ENCODE measurements around the gene KAZN. TPM values are rescaled to one million over a fixed set of nuclear protein-coding genes. Genes with fewer than 3 reads are reported as not detected.
A peak's percentile ranks its signal among the peaks of the same experiment; 100 is the strongest.

Gene KAZN
- total and polyA plus RNA-seq, 2 of the 8 experiments (the other 6 are each of a cell fraction or from before 2014, with no cell fraction given) = 3.7 to 11.8 TPM

- Histone ChIP-seq H3K27ac (ENCODE audit: low read depth, low read length) (no peak overlapping the region), H3K9me3 (ENCODE audit: insufficient read depth in 2 of 2, low read depth in 1 of 2, low read length in 1 of 2) (peaks cover 0 to 4% of the 10 kb centered on the region in 2 experiments; a peak in 1 of 4 replicates), H3K18ac (ENCODE audit: extremely low read depth, low read length) (no peak overlapping the region), H3K4me3 (ENCODE audit: extremely low read depth in 1 of 4, insufficient read depth in 2 of 4, low read depth in 3 of 4, low read length in 4 of 4) (no peak overlapping the region), H2BK12ac (ENCODE audit: low read depth, low read length) (no peak overlapping the region), H4K5ac (ENCODE audit: insufficient read length, low read depth, low read length) (no peak overlapping the region), H3K36me3 (ENCODE audit: control insufficient read depth in 2 of 4, insufficient read depth in 4 of 4, low read length in 3 of 4) (no peaks in the 10 kb centered on the region), H4K20me1 (replicated peaks in 1 of 2; ENCODE audit: control insufficient read depth in 1 of 2, insufficient read depth in 2 of 2, low read length in 2 of 2) (no peaks in the 10 kb centered on the region), H3K23me2 (ENCODE audit: low read depth, low read length) (no peaks in the 10 kb centered on the region), H3K23ac (ENCODE audit: insufficient read length) (no peak overlapping the region), H2BK5ac (ENCODE audit: low read depth, low read length) (no peak overlapping the region), H2BK120ac (replicated peaks; ENCODE audit: low read depth, low read length) (no peak overlapping the region), H3K56ac (replicated peaks; ENCODE audit: insufficient read length, low read depth, low read length) (no peak overlapping the region), H3K4me2 (ENCODE audit: insufficient read depth in 1 of 2, low read depth in 2 of 2, low read length in 2 of 2) (no peak overlapping the region), H3K79me1 (ENCODE audit: low read depth, low read length) (no peaks in the 10 kb centered on the region; the same call in 1 of the 2 replicates), H3K27me3 (replicated peaks in 1 of 4; ENCODE audit: control insufficient read depth in 3 of 4, extremely low read depth in 1 of 4, insufficient read depth in 3 of 4, low read length in 3 of 4) (no peaks in the 10 kb centered on the region), H3K14ac (ENCODE audit: insufficient read length) (no peak overlapping the region), H4K8ac (ENCODE audit: extremely low read depth, insufficient read depth, low read length) (no peak overlapping the region), H3K4ac (replicated peaks; ENCODE audit: insufficient read length, low read depth, low read length) (no peak overlapping the region), H2AK5ac (ENCODE audit: low read depth, low read length) (0 out of 2 replicates have a peak overlapping the region, but pooled peaks have one; percentile 65), H3K4me1 (replicated peaks in 1 of 4; ENCODE audit: control insufficient read depth in 3 of 4, insufficient read depth in 4 of 4, low read length in 3 of 4) (peaks cover 0 to 7% (median 2%) of the 10 kb centered on the region in 4 experiments; a peak in 3 of 7 replicates), H2AFZ (ENCODE audit: low read length) (no peak overlapping the region), H4K91ac (replicated peaks; ENCODE audit: insufficient read length, low read length) (no peak overlapping the region), H3K9ac (replicated peaks in 1 of 4; ENCODE audit: extremely low read depth in 1 of 4, low read depth in 3 of 4, low read length in 3 of 4) (no peak overlapping the region), H2BK20ac (ENCODE audit: low read length) (no peak overlapping the region), H2BK15ac (ENCODE audit: low read length) (no peak overlapping the region), H3K79me2 (ENCODE audit: control insufficient read depth in 1 of 2, insufficient read depth in 2 of 2, low read length in 2 of 2) (no peaks in the 10 kb centered on the region)
- POLR2A ChIA-PET (ENCODE audit: partially characterized antibody) = interaction anchor here (1.1 to 1.5 kb wide), 2 partner anchors 12 to 14 kb away, joined by 4 to 5 read pairs; no protein-coding TSS in a partner anchor
- DNase-seq (ENCODE audit: low read depth in 1 of 2, low spot score in 2 of 2) = no peak
- 100% methylated on average over 2 of the region's 2 CpGs; no CpG with 5 or more reads in 1 of the 2 experiments for WGBS, 2 experiments (ENCODE audit: extremely low coverage in 1 of 2, insufficient coverage in 1 of 2, insufficient read length in 1 of 2, insufficient replicate concordance in 2 of 2, low coverage in 1 of 2, low lambda C conversion rate in 2 of 2, missing lambda C conversion rate in 1 of 2)
- FAIRE-seq = no peak
- CTCF ChIA-PET (ENCODE audit: partially characterized antibody) = interaction anchor here (1.0 to 1.8 kb wide), 5 partner anchors 8 to 163 kb away, joined by 3 to 7 read pairs (median 3); no protein-coding TSS in a partner anchor
- TF ChIP-seq TEAD4 (IDR thresholded peaks at IDR 0.05; ENCODE audit: low read depth, low read length) (no peak), CEBPB (IDR thresholded peaks at IDR 0.05; ENCODE audit: low read depth, low read length) (no peak), BRCA1 (IDR thresholded peaks at IDR 0.05; ENCODE audit: low read depth, low read length) (no peak), FOSL1 (IDR thresholded peaks at IDR 0.05; ENCODE audit: insufficient read depth, low read depth, low read length) (no peak)
- TF ChIP-seq, protein P1, sequence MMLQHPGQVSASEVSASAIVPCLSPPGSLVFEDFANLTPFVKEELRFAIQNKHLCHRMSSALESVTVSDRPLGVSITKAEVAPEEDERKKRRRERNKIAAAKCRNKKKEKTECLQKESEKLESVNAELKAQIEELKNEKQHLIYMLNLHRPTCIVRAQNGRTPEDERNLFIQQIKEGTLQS (IDR thresholded peaks at IDR 0.05; ENCODE audit: insufficient read depth, low read depth, low read length) = no peak
Observed at GRCh38 chr1:14974361-14974760, 375.9 kb downstream of the KAZN start.
